ENCODE results near the gene DST.

DNA sequence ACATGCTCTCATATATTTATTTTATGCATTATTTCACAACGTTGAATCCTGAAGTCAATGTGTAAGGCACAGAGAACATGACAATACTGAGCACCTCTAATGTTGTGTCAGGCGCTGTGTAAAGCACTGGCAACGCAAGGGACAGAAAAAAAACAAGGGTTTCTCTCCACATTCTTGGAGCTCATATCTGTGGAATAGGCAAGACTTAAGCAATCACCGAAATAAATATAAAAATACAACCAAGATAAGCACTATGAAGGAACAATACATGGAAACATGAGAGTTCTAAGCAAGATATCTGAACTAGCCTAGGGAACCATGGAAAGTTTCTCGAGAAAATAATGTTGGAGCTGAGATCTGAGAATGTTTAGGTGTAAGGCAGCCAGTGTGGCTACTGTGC is 1.7 kb upstream of the DST start:
- TF ChIP-seq CTCF (IDR thresholded peaks at IDR 0.05) (no peak), EZH2 (IDR thresholded peaks at IDR 0.05) (no peak)
